Measurements from ENCODE around the gene ATG9B. TPM values are rescaled to one million over a fixed set of nuclear protein-coding genes. Genes with fewer than 3 reads are reported as not detected.
A peak's percentile ranks its signal among the peaks of the same experiment; 100 is the strongest.

Gene ATG9B
- total and polyA plus RNA-seq, 2 donors (not counting 1 experiment from before 2014, with no cell fraction given) = under 0.01 to 0.03 TPM

DNA sequence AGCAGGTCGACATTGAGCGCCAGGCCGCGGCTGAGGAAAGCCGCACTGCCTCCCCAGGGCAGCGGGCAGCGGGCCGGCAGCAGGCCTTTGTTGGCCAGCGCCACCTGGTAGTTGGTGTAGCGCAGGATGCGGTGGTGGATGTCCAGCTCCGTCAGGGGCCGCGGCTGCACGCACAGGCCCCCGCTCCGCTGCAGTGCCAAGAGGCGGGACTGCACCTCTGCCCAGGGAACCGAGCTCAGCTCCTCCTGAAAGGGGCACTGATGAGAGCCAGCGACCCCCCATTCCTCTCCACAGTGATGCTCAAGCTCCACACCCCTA is 5.2 kb downstream of the ATG9B start:
- H3K27ac ChIP-seq (ENCODE audit: insufficient read depth, low read length) = no peak overlapping the region
- H3K9ac ChIP-seq (ENCODE audit: insufficient read depth, low read length) = no peak overlapping the region
- TF ChIP-seq, protein P1, sequence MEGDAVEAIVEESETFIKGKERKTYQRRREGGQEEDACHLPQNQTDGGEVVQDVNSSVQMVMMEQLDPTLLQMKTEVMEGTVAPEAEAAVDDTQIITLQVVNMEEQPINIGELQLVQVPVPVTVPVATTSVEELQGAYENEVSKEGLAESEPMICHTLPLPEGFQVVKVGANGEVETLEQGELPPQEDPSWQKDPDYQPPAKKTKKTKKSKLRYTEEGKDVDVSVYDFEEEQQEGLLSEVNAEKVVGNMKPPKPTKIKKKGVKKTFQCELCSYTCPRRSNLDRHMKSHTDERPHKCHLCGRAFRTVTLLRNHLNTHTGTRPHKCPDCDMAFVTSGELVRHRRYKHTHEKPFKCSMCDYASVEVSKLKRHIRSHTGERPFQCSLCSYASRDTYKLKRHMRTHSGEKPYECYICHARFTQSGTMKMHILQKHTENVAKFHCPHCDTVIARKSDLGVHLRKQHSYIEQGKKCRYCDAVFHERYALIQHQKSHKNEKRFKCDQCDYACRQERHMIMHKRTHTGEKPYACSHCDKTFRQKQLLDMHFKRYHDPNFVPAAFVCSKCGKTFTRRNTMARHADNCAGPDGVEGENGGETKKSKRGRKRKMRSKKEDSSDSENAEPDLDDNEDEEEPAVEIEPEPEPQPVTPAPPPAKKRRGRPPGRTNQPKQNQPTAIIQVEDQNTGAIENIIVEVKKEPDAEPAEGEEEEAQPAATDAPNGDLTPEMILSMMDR (conservative IDR thresholded peaks at IDR 0.05 in 1 of 2, IDR thresholded peaks at IDR 0.05 in 1 of 2; ENCODE audit: low read depth in 1 of 2, low read length in 2 of 2) = no peak
- peak; percentile 29 for TF ChIP-seq EZH2 (IDR thresholded peaks at IDR 0.05; ENCODE audit: low read length, missing control alignments)
- no peaks in the 10 kb centered on the region for H4K20me1 ChIP-seq (ENCODE audit: control insufficient read depth, extremely low read depth, insufficient read depth, low read length)
- H2AFZ ChIP-seq (ENCODE audit: low read length) = no peak overlapping the region
- no peak overlapping the region for H3K4me2 ChIP-seq (ENCODE audit: extremely low read depth, insufficient read depth, low read length)
- H3K4me1 ChIP-seq (ENCODE audit: control insufficient read depth, extremely low read depth, insufficient read depth, low read length) = peaks cover 4% of the 10 kb centered on the region
- no peaks in the 10 kb centered on the region for H3K79me2 ChIP-seq (ENCODE audit: control insufficient read depth, insufficient read depth, low read length)
- no peaks in the 10 kb centered on the region for H3K9me3 ChIP-seq (ENCODE audit: control insufficient read depth, insufficient read depth, low read depth, low read length)
- H3K4me3 ChIP-seq (replicated peaks in 1 of 4; ENCODE audit: control extremely low read depth in 1 of 4, insufficient read depth in 1 of 4, low read depth in 3 of 4, low read length in 4 of 4) = no peak overlapping the region
- no peak for DNase-seq (ENCODE audit: low read depth in 2 of 2)
- H3K27me3 ChIP-seq (ENCODE audit: control insufficient read depth, insufficient read depth, low read length) = peaks cover 36% of the 10 kb centered on the region
- no peaks in the 10 kb centered on the region for H3K36me3 ChIP-seq (ENCODE audit: control insufficient read depth, insufficient read depth, low read length)

DNA sequence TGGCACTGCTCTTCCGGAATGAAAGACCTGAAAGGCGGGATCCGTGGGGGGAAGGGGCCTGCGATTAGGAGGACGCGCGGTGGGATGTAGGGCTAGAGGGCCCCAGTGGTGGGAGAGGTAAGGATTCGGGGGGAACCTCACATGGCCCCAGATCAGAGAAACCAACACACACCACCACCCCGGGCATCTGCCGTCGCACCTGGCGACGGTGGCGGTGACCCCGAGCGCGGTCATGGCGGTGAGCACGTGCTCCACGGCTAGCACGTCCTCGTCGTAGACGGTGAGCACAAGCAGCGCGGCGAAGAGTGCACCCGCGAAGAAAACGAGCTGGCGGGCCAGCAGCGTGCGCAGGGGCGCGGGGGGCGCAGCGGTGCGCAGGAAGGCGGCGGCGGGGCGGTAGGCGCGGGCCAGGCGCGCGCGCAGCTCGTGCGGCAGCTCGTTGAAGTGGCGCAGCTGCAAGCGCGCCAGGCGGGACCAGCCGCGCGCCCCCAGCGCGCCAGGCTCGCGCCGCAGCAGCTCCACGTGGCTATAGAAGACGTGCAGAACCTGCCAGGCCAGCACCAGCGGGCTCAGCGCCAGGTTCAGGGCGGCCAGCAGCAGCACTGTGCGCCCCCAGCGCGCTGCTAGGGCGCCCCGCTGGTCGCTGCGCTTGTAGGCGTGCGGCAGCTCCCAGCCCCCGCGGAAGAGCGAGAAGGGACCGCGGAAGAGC is 5.7 kb downstream of the ATG9B start:
- H3K27ac ChIP-seq (ENCODE audit: insufficient read depth, low read length) = no peak overlapping the region
- peaks cover 36% of the 10 kb centered on the region for H3K27me3 ChIP-seq (ENCODE audit: control insufficient read depth, insufficient read depth, low read length)
- no peaks in the 10 kb centered on the region for H3K79me2 ChIP-seq (ENCODE audit: control insufficient read depth, insufficient read depth, low read length)

DNA sequence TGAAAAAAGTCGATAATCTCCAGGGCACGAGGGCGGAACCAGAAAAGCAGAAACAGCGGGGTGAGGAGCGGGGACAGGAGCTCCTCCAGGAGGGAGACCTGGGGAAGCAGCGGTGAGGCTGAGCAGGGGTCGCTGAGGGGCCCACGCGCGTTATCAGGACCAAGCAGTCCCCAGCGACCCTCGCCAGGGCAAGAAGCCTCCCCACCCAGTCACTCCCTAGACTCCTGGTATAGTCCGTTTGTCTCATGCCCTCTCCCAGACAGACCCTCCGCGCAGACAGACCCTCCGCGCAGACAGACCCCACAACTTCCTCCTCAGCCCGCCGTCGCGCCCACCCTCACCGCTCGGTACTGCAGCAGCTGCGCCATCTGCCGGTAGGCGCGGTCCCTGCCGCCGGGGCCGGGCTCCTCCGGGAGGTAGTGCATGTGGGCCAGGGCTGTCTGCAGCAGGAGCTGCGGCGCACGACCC is 6.3 kb downstream of the ATG9B start:
- DNase-seq (ENCODE audit: low read depth in 2 of 2) = peak; percentile 31 to 32
- Histone ChIP-seq H3K79me2 (ENCODE audit: control insufficient read depth, insufficient read depth, low read length) (no peaks in the 10 kb centered on the region), H2AFZ (ENCODE audit: low read length) (no peak overlapping the region), H3K27me3 (ENCODE audit: control insufficient read depth, insufficient read depth, low read length) (peaks cover 36% of the 10 kb centered on the region), H3K4me3 (replicated peaks in 1 of 4; ENCODE audit: control extremely low read depth in 1 of 4, insufficient read depth in 1 of 4, low read depth in 3 of 4, low read length in 4 of 4) (no peak overlapping the region), H3K27ac (ENCODE audit: insufficient read depth, low read length) (no peak overlapping the region), H3K4me2 (ENCODE audit: extremely low read depth, insufficient read depth, low read length) (peak overlapping the region; percentile 40), H3K9ac (ENCODE audit: insufficient read depth, low read length) (peak overlapping the region; percentile 37), H3K9me3 (ENCODE audit: control insufficient read depth, insufficient read depth, low read depth, low read length) (no peaks in the 10 kb centered on the region), H3K36me3 (ENCODE audit: control insufficient read depth, insufficient read depth, low read length) (no peaks in the 10 kb centered on the region), H4K20me1 (ENCODE audit: control insufficient read depth, extremely low read depth, insufficient read depth, low read length) (no peaks in the 10 kb centered on the region), H3K4me1 (ENCODE audit: control insufficient read depth, extremely low read depth, insufficient read depth, low read length) (peaks cover 4% of the 10 kb centered on the region)
- no peak for TF ChIP-seq EZH2 (IDR thresholded peaks at IDR 0.05; ENCODE audit: low read length, missing control alignments)
- TF ChIP-seq, protein P1 (conservative IDR thresholded peaks at IDR 0.05 in 1 of 2, IDR thresholded peaks at IDR 0.05 in 1 of 2; ENCODE audit: low read depth in 1 of 2, low read length in 2 of 2) = peak; percentile 74 to 81

More for the DNA sequence above, 5.7 kb downstream of the ATG9B start:
- Histone ChIP-seq H3K9ac (ENCODE audit: insufficient read depth, low read length) (peak overlapping the region; percentile 37), H4K20me1 (ENCODE audit: control insufficient read depth, extremely low read depth, insufficient read depth, low read length) (no peaks in the 10 kb centered on the region), H3K4me1 (ENCODE audit: control insufficient read depth, extremely low read depth, insufficient read depth, low read length) (peaks cover 4% of the 10 kb centered on the region), H3K4me2 (ENCODE audit: extremely low read depth, insufficient read depth, low read length) (peak overlapping the region; percentile 40), H3K4me3 (replicated peaks in 1 of 4; ENCODE audit: control extremely low read depth in 1 of 4, insufficient read depth in 1 of 4, low read depth in 3 of 4, low read length in 4 of 4) (peak overlapping the region in 1 of 4 experiments; percentile 14), H2AFZ (ENCODE audit: low read length) (no peak overlapping the region), H3K9me3 (ENCODE audit: control insufficient read depth, insufficient read depth, low read depth, low read length) (no peaks in the 10 kb centered on the region), H3K36me3 (ENCODE audit: control insufficient read depth, insufficient read depth, low read length) (no peaks in the 10 kb centered on the region)
- peak; percentile 88 for TF ChIP-seq EZH2 (IDR thresholded peaks at IDR 0.05; ENCODE audit: low read length, missing control alignments)
- TF ChIP-seq, protein P1 (conservative IDR thresholded peaks at IDR 0.05 in 1 of 2, IDR thresholded peaks at IDR 0.05 in 1 of 2; ENCODE audit: low read depth in 1 of 2, low read length in 2 of 2) = no peak
- DNase-seq (ENCODE audit: low read depth in 2 of 2) = peak in 1 of 2 donors; percentile 38

All from fibroblast of lung (primary cell).